ENCODE measurements around the gene NPS.

NPS gene

GRCh38 chr10:127549009-127549408 is at the start of gene NPS:
NPS (plus strand) TSS chr10:127549309; CDS start chr10:127549369, 60 bp downstream.
- no peak for DNase-seq (ENCODE audit: low read depth)
- TF ChIP-seq, protein P1, sequence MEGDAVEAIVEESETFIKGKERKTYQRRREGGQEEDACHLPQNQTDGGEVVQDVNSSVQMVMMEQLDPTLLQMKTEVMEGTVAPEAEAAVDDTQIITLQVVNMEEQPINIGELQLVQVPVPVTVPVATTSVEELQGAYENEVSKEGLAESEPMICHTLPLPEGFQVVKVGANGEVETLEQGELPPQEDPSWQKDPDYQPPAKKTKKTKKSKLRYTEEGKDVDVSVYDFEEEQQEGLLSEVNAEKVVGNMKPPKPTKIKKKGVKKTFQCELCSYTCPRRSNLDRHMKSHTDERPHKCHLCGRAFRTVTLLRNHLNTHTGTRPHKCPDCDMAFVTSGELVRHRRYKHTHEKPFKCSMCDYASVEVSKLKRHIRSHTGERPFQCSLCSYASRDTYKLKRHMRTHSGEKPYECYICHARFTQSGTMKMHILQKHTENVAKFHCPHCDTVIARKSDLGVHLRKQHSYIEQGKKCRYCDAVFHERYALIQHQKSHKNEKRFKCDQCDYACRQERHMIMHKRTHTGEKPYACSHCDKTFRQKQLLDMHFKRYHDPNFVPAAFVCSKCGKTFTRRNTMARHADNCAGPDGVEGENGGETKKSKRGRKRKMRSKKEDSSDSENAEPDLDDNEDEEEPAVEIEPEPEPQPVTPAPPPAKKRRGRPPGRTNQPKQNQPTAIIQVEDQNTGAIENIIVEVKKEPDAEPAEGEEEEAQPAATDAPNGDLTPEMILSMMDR (IDR thresholded peaks at IDR 0.05; ENCODE audit: control insufficient read depth, extremely low read depth, insufficient read depth): no peak
- H3K4me3 ChIP-seq (ENCODE audit: low read depth, low read length): no peak within 1 kb of the TSS

DNA sequence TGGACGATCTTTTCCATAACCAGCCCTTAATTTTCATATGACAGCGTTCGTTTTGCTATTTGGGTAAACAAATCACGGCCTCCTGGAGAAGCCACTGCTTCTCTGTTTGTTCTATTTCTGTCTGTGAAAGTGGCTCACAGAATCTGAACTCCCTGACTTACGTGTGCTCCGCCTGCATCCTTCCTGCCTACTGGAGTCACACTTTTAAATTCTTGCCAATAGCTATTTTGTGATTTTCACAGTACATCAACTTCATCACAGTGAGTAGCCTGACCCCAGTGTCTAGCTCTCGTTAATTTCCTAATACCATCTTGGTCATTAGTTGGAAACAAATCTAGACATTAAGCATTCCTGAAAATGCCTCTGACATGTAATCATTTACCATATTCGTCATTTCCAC is 49.0 kb upstream of the NPS start:
- TF ChIP-seq, protein P1 (IDR thresholded peaks at IDR 0.05; ENCODE audit: control insufficient read depth, extremely low read depth, insufficient read depth): no peak
- no peak for DNase-seq (ENCODE audit: low read depth)
- H3K4me3 ChIP-seq (ENCODE audit: low read depth, low read length): no peak overlapping the region

GRCh38 chr10:127506094-127506493 is 43.0 kb upstream of the NPS start:
- TF ChIP-seq, protein P1 (IDR thresholded peaks at IDR 0.05; ENCODE audit: control insufficient read depth, extremely low read depth, insufficient read depth): no peak
- H3K4me3 ChIP-seq (ENCODE audit: low read depth, low read length): no peak overlapping the region
- no peak for DNase-seq (ENCODE audit: low read depth)

GRCh38 chr10:127522298-127522697 is 26.8 kb upstream of the NPS start:
- DNase-seq (ENCODE audit: low read depth): no peak
- H3K4me3 ChIP-seq (ENCODE audit: low read depth, low read length): no peak overlapping the region
- TF ChIP-seq, protein P1 (IDR thresholded peaks at IDR 0.05; ENCODE audit: control insufficient read depth, extremely low read depth, insufficient read depth): no peak

- TF ChIP-seq, protein P1 (IDR thresholded peaks at IDR 0.05; ENCODE audit: control insufficient read depth, extremely low read depth, insufficient read depth): no peak
- no peak for DNase-seq (ENCODE audit: low read depth)
- H3K4me3 ChIP-seq (ENCODE audit: low read depth, low read length): no peak overlapping the region
Measured at GRCh38 chr10:127523476-127523875, 25.6 kb upstream of the NPS start.

- TF ChIP-seq, protein P1 (IDR thresholded peaks at IDR 0.05; ENCODE audit: control insufficient read depth, extremely low read depth, insufficient read depth): no peak
- H3K4me3 ChIP-seq (ENCODE audit: low read depth, low read length): no peak overlapping the region
- no peak for DNase-seq (ENCODE audit: low read depth)
Measured at GRCh38 chr10:127524229-127524628, 24.9 kb upstream of the NPS start.

DNA sequence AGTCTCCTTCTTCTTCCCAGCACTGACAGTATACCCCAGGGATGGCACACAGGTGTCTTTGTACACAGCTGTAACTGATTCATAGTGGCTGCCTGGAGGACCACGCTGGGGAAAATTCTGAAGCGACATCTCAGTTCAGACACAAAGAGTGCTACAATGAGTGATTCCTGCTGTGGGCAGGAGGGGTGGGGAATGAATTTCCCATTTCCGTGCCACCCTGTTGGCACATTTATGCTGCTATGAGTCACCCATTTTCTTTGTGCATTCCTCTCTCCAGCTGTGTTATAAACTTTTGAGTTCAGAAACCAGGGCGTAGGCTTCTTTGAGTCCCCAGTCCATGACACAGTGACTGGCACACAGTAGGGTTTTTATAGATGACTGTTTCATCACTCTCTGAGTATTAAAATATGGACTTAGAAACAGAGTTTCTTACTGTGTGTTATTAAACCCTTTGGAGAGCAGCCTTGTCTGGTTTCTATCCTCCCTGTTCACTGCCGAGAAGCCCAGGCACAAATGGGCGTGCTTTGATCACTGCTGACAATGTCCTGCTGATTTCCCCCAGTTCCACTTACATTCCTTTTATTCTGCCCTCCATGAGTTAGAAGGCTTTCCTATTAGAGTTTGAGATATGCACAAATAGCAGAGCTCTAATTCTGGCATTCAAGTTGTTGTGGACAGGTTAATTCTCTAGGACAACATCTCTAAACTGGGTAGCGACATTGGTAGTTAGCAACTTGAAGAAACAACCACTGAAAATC is 24.0 kb upstream of the NPS start:
- DNase-seq (ENCODE audit: low read depth): no peak
- TF ChIP-seq, protein P1 (IDR thresholded peaks at IDR 0.05; ENCODE audit: control insufficient read depth, extremely low read depth, insufficient read depth): no peak
- H3K4me3 ChIP-seq (ENCODE audit: low read depth, low read length): no peak overlapping the region

Measured in LNCaP clone FGC (cell line).